SKM-1 (cell line): Measurements from ENCODE around the gene GRID1.
"Not testable (repeated sequence)": the region's sequence is repeated elsewhere in the genome, so short reads cannot be mapped to it uniquely, and the experiment has no call there.

Source experiments
- DNase-seq: peaks from one replicate; lab custom pipeline; 2025; ENCODE audit not compliant: unreplicated experiment; lab: John Stamatoyannopoulos, UW

Gene GRID1

DNA sequence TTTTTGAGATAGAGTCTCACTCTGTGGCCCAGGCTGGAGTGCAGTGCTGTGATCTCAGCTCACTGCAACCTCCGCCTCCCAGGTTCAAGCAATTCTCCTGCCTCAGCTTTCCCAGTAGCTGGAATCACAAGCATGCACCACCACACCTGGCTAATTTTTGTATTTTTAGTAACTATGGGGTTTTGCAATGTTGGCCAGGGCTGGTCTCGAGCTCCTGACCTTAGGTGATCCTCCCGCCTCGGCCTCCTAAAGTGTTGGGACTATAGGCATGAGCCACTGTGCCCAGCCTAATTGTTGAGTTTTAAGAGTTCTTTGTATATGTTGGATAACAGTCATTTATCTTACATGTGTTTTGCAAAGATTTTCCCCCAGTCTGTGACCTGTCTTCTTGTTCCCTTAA is 667.5 kb downstream of the GRID1 start:
- not testable (repeated sequence) for DNase-seq

DNA sequence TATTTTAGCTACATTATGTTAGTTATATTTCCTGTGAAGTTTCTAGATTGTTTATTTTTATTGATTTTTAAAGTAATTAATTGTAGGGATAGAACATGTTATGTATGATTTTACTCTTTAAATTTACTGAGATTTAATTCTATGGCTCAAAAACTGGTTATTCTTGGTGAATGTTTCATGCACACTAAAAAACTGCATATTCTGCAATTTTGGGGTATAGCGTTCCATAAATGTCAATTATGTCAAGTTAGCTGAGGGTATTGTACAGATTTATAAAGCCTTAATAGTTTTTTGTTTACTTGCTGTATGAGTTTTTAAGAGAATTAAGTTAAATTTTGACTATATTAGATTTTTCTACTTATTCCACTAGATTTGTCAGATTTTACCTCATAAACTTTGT is 669.7 kb downstream of the GRID1 start:
- no peak for DNase-seq

DNA sequence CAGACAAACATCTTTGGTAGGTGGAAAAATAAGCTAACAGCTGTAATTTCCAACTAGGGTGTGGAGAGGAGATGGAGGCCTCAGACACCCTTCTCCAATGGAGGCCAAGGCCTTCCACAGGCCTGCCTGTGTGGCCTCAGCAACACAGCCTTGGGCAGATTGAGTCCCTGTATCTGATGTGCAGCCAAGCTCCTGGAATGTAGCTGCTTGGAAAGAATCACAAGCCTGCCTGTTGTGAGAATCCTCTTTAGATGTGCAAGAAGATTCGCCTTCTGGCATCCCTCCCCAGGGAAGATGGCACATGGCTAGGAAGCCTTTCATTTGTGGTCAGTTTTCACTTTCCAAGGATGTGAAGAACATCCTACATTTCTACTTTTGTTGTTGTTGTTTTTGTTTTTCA is 684.0 kb downstream of the GRID1 start:
- DNase-seq = no peak

DNA sequence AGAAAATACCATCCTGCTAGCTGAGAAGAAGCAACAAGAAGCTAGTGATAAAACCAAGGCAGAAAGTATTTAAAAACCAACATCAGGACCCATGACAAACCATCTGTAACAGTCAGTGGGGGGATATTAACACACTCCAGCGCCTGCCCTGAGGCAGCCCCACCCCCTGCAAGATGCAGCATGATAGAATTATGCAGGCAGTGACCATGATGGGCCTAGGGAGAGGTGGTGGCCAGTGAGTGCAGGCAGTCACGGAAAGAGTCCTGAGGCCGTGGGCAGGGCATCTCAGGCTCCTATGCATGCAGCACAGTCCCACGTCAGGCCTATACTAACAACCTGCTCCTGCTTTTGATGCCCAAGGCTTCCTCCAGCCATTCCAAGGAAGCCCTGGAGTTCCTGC is 686.9 kb downstream of the GRID1 start:
- DNase-seq = no peak

DNA sequence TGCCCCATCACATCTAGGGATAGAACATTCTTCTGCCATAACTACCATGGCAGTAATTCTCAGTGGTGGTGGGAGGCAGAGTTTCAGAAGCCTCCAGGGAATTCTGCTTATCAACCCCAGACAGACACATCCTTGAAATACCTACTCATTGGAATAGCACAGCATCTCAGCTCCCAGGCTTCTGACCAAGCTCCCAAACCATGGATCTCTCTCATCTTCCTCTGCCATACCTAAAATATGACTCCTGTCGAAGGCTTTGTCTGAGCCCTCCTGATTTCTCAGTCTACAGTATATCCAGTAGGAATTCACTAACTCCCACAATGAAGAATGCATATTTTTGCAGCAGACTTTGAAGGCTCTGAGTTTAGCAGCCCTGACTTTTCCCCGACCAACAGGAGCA is 687.5 kb downstream of the GRID1 start:
- no peak for DNase-seq

DNA sequence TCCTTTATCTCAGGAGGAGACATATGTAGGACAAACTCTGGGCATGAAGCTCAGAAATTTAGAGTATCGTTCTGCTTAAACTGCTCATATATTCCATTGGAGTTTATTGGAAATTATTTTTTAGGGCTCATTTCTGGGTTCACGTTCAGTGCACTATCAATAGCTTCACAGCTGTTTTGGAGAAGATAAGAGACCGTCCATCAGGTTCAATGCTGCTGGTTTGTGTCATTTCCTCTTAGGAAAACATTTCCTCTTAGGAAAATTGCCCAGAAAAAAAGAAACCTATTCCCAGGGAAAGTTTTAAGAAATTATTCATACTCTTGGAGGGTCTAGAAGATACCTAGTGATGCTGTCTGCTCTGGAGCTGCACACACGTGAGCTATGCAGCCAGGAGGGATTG is 691.7 kb downstream of the GRID1 start:
- no peak for DNase-seq

DNA sequence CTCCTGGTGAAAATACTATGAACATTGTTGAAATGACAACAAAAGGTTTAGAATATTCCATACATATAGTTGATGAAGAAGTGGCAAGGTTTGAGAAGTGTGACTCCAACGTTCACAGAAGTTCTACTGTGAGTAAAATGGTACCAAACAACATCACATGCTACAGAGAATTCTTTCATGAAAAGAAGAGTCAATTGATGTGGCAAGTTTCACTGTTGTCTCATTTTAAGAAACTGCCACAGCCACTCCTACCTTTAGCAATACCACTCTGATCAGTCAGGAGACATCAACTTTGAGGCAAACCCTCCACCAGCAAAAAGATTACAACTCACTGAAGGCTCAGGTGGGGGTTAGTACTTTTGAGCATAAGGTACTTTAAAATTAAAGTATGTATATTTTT is 693.3 kb downstream of the GRID1 start:
- no peak for DNase-seq

DNA sequence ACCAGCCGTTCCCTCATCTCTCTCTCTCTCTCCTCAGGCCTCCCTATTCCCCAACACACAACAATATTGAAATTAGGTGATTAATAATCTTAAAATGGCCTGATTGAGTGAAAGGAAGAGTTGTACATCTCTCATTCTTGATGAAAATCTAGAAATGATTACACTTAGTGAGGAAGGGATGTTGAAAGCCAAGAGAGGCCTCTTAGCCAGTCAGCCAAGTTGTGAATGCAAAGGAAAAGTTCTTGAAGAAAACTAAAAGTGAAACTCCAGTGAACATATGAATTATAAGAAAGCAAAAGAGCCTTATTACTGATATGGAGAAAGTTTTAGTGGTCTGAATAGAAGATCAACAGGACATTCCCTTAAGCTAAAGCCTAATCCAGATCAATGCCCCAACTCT is 695.1 kb downstream of the GRID1 start:
- no peak for DNase-seq

DNA sequence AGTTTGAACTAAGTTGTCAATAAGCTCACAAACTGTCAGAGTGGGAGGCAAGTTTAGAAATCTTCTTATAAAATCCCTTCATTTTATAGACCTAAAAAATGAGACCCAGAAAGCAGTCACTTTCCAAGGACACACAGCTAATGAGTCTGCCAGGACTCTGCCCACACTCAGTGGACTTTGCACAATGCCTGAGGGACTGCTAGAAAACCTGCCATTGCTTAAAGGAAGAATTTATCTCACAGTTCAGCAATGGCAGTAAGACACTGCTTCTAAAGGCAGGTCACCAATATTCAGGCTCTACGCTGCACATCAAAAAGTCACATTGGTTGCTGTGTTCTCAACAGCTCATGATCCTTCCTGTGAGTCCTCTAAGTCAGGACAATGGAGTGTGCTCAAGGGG is 698.1 kb downstream of the GRID1 start:
- DNase-seq = no peak

DNA sequence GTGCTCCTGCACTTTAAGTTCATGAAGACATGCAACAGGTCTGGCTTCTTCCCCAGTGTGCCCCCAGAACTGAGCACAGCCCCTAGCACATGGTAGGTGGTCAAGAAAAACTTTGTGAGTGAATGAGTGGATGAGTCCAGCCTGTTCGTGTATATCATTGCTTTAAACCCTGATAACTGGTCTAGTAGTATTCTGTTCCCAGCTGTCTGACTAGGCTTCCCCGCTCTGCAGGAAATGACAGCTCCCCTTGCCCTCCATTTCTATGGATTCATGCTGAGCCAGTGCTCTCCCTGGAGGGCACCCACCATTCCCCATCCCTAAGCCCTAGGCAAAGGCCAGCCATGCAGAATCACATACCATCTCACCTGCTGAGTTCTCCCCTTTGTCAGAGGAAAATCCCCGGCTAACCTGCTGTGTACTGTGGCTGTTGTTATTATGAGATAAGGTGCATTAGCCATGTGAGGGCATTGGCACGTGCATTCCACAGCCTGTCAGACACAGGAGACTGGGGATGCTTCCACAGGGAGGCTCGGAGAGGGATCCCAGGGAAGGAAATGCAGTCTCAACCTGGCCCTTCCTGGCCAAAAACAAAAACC is 698.9 kb downstream of the GRID1 start:
- no peak for DNase-seq

DNA sequence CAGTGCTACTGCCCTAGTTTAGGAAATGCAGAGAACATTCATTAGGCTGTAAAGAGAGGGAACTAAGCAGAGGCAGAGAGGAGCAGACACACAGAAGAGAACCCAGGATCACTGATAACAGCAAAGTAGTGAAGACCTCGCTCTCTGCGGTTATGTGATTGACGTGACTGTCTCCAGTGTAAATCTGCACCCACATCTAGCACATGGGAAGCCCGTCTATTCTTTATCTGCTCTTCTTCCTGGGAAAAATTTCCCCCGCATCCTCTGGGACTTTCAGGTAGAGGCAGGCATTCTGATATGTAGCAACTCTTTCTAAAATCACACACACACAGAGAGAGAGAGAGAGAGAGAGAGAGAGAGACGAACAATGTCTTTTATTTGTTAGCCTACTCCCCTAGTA is 699.6 kb downstream of the GRID1 start:
- no peak for DNase-seq

DNA sequence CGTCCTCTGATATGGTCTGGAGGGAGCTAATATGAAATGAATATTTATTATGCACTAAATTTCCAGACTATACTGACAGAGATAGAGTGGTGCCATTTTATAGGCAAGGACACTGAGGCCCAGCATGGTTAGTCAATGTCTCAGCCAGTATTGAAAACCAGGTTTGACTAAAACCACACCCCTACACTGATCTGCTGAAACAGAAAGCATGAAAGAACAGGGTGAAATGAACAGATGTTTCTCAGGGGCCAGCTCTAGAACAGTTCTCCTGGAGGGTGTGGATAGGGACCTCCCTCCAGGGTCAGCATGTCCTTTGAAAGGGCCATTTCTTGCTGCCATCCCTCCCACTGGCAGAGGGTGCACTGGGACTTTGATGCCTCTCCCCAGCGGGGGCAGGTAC is 700.5 kb downstream of the GRID1 start:
- no peak for DNase-seq

DNA sequence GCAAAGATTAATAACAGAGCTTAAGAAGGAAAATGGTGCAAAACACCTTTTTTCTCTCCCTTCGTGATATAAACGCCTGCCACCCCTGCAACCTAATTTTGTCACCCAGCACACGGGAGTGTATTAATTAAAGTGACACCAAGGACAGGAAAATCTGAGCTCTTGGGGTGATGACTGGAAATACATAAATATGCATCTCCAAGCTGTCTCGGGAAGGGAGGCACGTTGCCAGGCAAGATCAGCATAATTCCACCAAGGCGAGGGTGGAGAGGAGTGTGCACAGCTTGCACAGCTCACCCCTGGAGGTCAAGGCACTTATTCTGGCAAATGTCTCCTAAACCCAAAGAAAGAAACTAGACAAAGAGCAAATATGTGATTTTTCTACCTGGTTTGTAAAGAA is 700.9 kb downstream of the GRID1 start:
- DNase-seq = no peak

DNA sequence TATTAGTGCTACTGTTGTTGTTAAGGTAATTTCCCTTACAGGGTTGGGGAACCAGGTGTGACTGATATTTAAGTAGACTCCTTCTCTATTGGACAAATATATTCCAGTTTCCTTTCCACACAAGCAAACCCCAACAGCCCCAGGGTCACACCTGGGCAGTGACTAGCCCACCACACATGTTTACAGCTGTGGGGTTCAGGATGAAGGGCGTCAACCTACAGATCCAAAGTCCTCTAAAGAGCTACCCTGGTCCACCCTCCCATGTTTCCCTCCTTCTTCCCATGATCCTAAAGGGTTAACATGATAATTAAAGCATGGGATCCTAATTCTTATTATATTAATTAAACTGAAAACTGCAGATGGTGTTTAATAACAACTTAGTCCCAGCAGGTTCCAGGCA is 701.5 kb downstream of the GRID1 start:
- DNase-seq = no peak

DNA sequence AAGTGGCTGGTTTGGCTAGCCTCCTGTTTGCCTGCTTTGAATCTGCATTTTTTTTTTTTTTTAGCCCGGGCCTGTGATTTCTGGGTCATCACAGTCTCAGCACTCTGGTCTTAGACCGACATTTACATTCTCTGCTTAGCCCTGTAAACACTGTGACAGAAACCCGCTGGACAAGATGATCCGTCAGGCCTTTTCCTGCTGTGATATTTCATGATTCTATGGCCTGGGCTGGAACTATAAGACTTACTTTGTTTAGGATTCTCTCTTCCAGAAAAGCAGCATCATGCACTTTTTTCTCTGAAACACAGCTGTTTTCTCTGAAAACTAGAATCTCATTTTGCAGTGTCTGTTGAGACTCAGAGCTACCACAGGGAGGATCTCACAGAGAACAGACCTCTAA is 705.5 kb downstream of the GRID1 start:
- no peak for DNase-seq

DNA sequence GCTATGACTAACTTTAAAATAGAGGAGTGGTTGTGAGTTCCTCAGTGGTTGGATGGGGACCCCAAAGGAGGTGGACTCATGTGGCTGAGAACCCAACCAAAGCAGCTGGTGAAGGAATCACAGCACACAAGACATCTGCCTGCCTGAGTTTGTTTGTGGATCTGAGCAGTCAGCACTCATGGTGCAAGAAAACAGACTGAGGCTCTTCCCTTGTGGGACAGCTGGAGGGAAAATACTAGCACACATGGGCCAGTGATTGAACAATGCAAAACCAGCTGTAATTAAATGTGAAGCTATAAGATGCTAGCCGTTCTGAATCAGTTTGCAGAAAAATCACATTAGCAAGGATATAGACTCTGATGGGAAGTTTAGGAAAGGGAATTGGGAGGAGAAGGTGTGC is 707.3 kb downstream of the GRID1 start:
- DNase-seq = no peak

DNA sequence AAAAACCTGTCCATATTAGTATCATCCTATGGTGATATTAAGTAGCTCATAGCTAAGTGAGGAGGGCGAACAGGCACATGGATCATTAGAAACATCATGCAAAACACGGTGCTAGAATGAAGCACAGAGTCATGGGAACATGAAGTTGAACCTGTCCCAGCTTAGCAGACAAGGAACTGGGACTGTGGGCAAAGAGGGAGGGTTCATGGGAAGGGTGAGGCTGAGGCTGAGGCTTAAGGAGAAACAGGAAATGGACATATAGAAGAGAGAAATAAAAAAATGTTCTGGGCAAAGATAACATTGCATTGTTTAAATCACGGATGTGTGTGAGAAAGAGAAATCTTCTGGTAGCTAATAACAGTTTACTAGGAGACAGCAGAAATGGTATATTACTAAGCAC is 708.1 kb downstream of the GRID1 start:
- no peak for DNase-seq

DNA sequence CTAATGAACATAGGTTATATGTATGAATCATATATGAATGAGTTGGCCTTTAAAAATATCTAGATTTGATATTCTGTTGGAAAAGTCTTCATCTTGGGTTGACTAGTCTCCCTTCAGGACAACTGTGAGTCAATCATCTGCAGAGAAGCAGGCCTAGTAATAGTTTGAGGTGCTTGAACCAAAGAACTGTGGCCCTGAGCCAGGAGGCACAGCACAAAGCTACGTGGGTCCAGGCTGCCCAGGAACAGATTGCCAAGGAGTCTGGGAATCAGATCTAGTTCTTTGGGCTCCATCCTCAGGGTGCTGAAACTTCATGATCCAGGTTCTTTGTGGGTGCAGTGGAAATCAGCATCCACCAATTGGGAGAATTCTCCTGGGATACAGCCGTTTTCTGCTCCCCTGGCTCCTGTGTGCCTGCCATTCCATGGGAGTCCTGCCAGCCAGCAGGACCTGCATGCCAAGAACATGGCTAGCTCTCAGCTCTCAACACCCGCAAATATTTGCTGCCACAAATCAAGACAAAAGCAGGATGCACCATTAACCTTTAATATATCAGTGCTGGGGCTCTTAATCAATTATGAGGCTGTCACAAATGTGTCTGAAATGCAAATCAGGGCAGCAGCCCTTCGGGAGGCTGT is 709.0 kb downstream of the GRID1 start:
- no peak for DNase-seq

DNA sequence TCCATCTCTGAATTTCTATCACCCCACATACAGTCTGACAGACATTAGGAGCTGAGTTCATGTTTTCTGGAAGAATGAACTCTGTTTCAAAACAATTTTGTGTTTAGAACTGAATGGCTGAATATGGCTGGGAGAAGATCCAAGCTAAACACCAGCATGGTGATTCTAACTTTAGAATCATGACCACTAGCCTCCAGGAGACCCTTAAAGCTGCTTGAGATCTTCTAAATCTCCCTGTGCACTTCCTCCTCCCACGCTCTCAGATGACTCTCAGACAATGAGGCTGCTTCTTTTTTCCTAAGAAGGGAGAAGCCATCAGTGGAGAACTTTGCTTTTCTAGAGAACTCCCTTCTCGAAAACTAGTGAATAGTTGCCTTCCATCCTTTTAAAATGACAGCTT is 711.2 kb downstream of the GRID1 start:
- DNase-seq = no peak

DNA sequence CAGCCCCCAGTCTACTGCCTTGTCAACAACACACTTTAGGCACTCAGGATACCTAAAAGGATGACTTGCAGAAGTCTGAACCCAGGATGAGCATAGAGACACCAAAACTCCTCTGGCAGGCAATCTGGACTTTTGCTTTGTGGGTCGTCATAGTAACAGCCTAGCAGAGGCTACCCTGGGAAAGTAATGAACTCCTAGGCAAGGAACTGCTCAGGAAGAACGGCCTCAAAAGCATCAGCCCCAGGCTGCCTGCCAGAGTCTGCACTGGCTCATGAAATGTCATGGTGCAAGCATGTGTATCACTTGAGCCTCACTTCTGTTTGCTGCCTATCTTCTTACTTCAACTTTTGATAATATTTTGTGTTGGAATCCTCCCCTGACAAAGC is 715.1 kb downstream of the GRID1 start:
- DNase-seq = no peak

DNA sequence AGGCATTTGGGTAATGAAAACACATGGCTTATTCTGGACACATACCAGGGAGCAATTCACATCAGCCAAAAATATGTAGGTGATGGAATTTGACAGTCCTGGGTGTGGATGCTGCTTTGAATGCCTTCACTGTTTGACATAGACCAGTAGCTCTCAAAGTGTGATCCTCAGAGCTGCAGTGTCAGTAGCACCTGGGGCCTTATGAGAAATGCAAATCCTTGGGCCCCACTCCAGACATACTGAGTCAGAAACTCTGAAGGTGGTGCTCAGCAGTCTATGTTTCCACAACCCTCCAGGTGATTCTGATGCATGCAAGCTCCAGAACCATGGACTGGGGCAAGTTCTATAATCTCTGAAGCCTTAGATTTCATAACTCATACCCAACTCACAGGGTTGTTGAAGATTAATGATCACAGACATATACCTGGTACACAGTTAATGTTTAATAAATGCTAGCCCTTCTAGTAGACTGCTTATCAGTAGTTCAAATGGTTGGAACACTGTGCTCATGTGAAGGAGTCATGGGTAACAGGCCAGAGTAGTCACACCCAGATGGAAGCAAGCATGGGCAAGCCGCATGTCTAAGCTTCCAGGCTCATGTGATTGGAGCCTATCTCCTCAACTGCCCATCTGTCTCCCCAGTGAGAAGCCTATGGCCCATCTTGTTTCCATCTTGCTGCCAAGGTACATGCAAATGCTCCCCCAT is 715.7 kb downstream of the GRID1 start:
- DNase-seq = no peak

DNA sequence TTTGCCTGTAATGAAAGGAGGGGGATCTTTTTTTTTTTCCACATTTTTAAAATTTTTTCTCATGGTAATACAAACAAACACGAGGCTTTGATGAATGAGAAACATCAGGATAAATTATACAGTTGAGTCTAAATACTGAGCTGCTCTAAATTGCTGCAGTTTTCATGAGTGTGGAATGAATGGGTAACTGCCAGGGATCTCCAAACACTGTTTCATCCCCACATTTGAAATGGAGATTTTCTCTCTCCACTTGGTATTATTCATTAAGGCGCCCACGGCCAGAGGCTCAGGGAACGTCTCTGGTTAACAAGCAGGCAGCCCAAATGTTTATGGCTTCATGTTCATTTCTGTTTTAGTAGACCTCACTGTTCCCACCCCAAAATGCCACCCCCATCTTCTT is 717.1 kb downstream of the GRID1 start:
- no peak for DNase-seq

DNA sequence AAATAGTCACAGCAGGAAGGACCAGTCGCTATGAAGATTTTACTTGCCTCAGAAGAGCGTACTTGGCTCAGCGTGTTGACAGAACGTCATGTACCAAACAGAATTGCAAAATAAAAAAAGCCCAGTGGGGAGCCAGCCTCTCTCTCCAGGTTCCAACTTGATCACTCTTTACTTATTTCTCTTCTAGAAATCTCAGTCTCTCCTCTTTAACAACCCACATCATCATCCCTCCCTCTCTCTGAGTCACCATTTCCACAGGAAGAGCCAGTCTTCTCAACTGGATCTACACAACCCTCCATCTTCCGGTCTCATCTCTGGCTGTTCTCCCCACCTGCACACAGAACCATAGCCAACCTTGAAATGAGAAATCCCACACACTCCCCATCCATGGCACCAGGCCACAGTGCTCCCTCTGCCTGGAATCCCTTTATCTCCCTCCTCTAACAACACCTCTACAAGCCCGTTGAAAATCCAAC is 718.3 kb downstream of the GRID1 start:
- DNase-seq = no peak
